Upper lobe of right lung (tissue), 1 donor: ENCODE results near the gene CEP152. TPM values are rescaled to one million over a fixed set of nuclear protein-coding genes. Genes with fewer than 3 reads are reported as not detected.

Source experiments
- ATAC-seq: fragments of 200-7000 bp; cut with Tn5 transposase; one replicate; pipeline ENCODE4 v1.9.1; 2020; ENCODE audit warnings: mild to moderate bottlenecking, moderate library complexity
- DNase-seq: peaks from one replicate; pipeline ENCODE4 v3.0.0-alpha.2; 2020
- H3K27ac ChIP-seq: fragments of 200-600 bp; one replicate; pipeline ENCODE4 v1.8.0; 2022
- H3K27me3 ChIP-seq: fragments of 200-600 bp; one replicate; pipeline ENCODE4 v1.8.0; 2022; ENCODE audit warnings: mild to moderate bottlenecking
- H3K36me3 ChIP-seq: fragments of 200-600 bp; one replicate; pipeline ENCODE4 v1.8.0; 2022
- H3K4me1 ChIP-seq: fragments of 200-600 bp; one replicate; pipeline ENCODE4 v1.8.0; 2022
- H3K4me3 ChIP-seq: fragments of 200-600 bp; one replicate; pipeline ENCODE4 v1.8.0; 2022; ENCODE audit warnings: mild to moderate bottlenecking
- H3K9me3 ChIP-seq: fragments of 200-600 bp; one replicate; pipeline ENCODE4 v1.8.0; 2022
- CTCF ChIP-seq: fragments of 200-600 bp; IDR thresholded peaks from one replicate; pipeline ENCODE4 v1.8.0; 2022; ENCODE audit warnings: antibody characterized with exemption
- intact Hi-C: fragments of 100-400 bp; cut with DNase I; formaldehyde crosslinking; loops from one replicate; pipeline ENCODE4 v1.11.0; 2022
- total RNA-seq: library from RNA; stranded (reverse); fragmentation: NEBNext Ultra II Directional; extraction: Animal tissue kit (Norgen Biotek cat#: 25700); gene quantifications from one replicate; pipeline ENCODE4 v1.2.1, GENCODE V29; 2021
- donor health status: DM: no; HTN: yes; CAD: no; lungs with severe emphysema.

CEP152 gene
- total RNA-seq, 1 donor from 2014 or later, result 4.2 TPM

GRCh38 chr15:48832648-48833047 is 21.8 kb upstream of the CEP152 start:
- no peak for ATAC-seq
- Histone ChIP-seq H3K4me1 (no peaks in the 10 kb centered on the region), H3K36me3 (no peaks in the 10 kb centered on the region)

GRCh38 chr15:48828906-48829305 is 18.0 kb upstream of the CEP152 start:
- H3K27ac ChIP-seq, result no peak overlapping the region
- no peaks in the 10 kb centered on the region for H3K36me3 ChIP-seq
- DNase-seq, result no peak
- H3K4me1 ChIP-seq, result no peaks in the 10 kb centered on the region
- intact Hi-C loops, result no loop called here
- no peak for ATAC-seq
- TF ChIP-seq CTCF, result no peak
- no peak overlapping the region for H3K4me3 ChIP-seq
- no peaks in the 10 kb centered on the region for H3K9me3 ChIP-seq
- H3K27me3 ChIP-seq, result no peaks in the 10 kb centered on the region

More at GRCh38 chr15:48832648-48833047, 21.8 kb upstream of the CEP152 start:
- intact Hi-C loops, result no loop called here
- no peak overlapping the region for H3K4me3 ChIP-seq
- no peak for DNase-seq
- H3K9me3 ChIP-seq, result no peaks in the 10 kb centered on the region
- H3K27ac ChIP-seq, result no peak overlapping the region
- no peaks in the 10 kb centered on the region for H3K27me3 ChIP-seq
- TF ChIP-seq CTCF, result no peak

- no peak for DNase-seq
- H3K27me3 ChIP-seq, result no peaks in the 10 kb centered on the region
- H3K9me3 ChIP-seq, result no peaks in the 10 kb centered on the region
- no peak for TF ChIP-seq CTCF
- intact Hi-C loops, result no loop called here
- no peaks in the 10 kb centered on the region for H3K36me3 ChIP-seq
- H3K27ac ChIP-seq, result no peak overlapping the region
- no peak overlapping the region for H3K4me3 ChIP-seq
- H3K4me1 ChIP-seq, result no peaks in the 10 kb centered on the region
- ATAC-seq, result no peak
Measured at GRCh38 chr15:48828471-48828870, 17.6 kb upstream of the CEP152 start.

GRCh38 chr15:48825075-48825474 is 14.2 kb upstream of the CEP152 start:
- H3K27ac ChIP-seq, result no peak overlapping the region
- DNase-seq (no peak), ATAC-seq (no peak)
- H3K9me3 ChIP-seq, result no peaks in the 10 kb centered on the region
- TF ChIP-seq CTCF, result no peak
- no peaks in the 10 kb centered on the region for H3K36me3 ChIP-seq
- no peaks in the 10 kb centered on the region for H3K4me1 ChIP-seq
- intact Hi-C loops, result no loop called here
- H3K4me3 ChIP-seq, result no peak overlapping the region
- H3K27me3 ChIP-seq, result no peaks in the 10 kb centered on the region

GRCh38 chr15:48823706-48824105 is 12.8 kb upstream of the CEP152 start:
- no peaks in the 10 kb centered on the region for H3K4me1 ChIP-seq
- intact Hi-C loops, result no loop called here
- no peaks in the 10 kb centered on the region for H3K36me3 ChIP-seq
- H3K9me3 ChIP-seq, result no peaks in the 10 kb centered on the region
- ATAC-seq, result no peak
- no peaks in the 10 kb centered on the region for H3K27me3 ChIP-seq
- TF ChIP-seq CTCF, result no peak
- DNase-seq, result no peak
- H3K27ac ChIP-seq, result no peak overlapping the region
- H3K4me3 ChIP-seq, result no peak overlapping the region

- Histone ChIP-seq H3K4me3 (no peak overlapping the region), H3K27ac (no peak overlapping the region), H3K9me3 (no peaks in the 10 kb centered on the region), H3K27me3 (no peaks in the 10 kb centered on the region), H3K36me3 (no peaks in the 10 kb centered on the region), H3K4me1 (no peaks in the 10 kb centered on the region)
- DNase-seq (no peak), ATAC-seq (no peak)
- intact Hi-C loops, result no loop called here
- TF ChIP-seq CTCF, result no peak
Measured at GRCh38 chr15:48823237-48823636, 12.4 kb upstream of the CEP152 start.
